ENCODE results near the gene DNM3. TPM values are rescaled to one million over a fixed set of nuclear protein-coding genes. Genes with fewer than 3 reads are reported as not detected.

DNM3 gene
- total RNA-seq, 4 donors from 2014 or later, result 2.7 to 3.3 TPM; not detected in 2

DNA sequence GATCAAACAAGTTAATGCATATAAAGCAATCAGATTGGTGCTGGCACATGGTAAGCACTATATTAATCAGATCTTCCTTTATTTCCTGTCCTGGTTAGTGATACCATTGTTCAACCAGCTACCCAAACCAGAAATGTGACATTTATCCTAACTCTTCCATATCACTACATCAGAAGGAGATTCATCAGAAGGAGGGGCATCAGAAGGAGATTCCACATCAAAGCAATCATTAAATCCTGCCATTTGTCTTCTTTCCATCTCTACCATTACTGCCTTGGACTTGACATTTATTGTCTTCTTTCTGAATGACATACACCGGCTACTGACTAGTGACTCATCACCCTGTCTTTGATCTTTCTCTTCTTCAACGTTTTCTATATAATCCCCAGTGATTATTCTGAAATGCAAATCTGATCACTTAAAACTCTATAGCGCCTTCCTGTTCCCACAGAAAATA, 75.0 kb downstream of the DNM3 start:
- no peaks in the 10 kb centered on the region for H3K27me3 ChIP-seq
- WGBS, 2 donors (ENCODE audit: low coverage in 1 of 2), result 41 to 44% methylated on average over 3 of the region's 3 CpGs

DNA sequence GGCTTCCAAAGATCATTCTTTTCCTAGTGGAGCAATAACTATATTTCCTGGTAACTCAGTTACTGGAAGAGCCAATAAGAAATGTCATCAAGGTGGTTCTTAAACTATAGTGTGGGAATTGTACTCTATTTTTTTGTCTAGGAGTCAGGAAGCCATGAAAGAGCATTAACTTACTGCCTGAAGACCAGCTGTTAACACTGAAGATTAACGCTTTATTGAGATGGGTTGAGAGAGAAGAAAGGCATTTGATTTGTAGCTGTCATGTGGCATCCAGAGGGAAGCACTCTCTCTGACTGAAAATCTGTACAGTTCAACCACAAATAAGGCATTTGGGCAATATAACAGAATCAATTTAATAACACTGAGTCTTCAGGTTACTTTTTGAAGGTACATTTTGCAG, 76.0 kb downstream of the DNM3 start:
- H3K27ac ChIP-seq, result no peak overlapping the region

More for the DNA sequence above, 75.0 kb downstream of the DNM3 start:
- in situ Hi-C loops (cut with MboI; ENCODE audit: low pct_ligation_motif_present in 1 of 4, low pct_unique_long_range_greater_than_20kb in 1 of 4, low sequenced_read_pairs in 3 of 4), result no loop called here
- peaks cover 0 to 42% (median 11%) of the 10 kb centered on the region in 4 donors for H3K4me1 ChIP-seq
- H3K4me3 ChIP-seq, result no peak overlapping the region
- DNase-seq, result no peak
- no peaks in the 10 kb centered on the region for H3K9me3 ChIP-seq
- no peaks in the 10 kb centered on the region for H3K36me3 ChIP-seq
- no peak overlapping the region for H3K27ac ChIP-seq
- intact Hi-C loops (cut with DNase I; ENCODE audit: low total_unique reads), result no loop called here
- TF ChIP-seq EP300 (IDR thresholded peaks at IDR 0.05; ENCODE audit: low read depth) (no peak), POLR2A (IDR thresholded peaks at IDR 0.05) (no peak), POLR2AphosphoS5 (IDR thresholded peaks at IDR 0.05) (no peak)
- TF ChIP-seq, protein P1, sequence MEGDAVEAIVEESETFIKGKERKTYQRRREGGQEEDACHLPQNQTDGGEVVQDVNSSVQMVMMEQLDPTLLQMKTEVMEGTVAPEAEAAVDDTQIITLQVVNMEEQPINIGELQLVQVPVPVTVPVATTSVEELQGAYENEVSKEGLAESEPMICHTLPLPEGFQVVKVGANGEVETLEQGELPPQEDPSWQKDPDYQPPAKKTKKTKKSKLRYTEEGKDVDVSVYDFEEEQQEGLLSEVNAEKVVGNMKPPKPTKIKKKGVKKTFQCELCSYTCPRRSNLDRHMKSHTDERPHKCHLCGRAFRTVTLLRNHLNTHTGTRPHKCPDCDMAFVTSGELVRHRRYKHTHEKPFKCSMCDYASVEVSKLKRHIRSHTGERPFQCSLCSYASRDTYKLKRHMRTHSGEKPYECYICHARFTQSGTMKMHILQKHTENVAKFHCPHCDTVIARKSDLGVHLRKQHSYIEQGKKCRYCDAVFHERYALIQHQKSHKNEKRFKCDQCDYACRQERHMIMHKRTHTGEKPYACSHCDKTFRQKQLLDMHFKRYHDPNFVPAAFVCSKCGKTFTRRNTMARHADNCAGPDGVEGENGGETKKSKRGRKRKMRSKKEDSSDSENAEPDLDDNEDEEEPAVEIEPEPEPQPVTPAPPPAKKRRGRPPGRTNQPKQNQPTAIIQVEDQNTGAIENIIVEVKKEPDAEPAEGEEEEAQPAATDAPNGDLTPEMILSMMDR (IDR thresholded peaks at IDR 0.05), result no peak

DNA sequence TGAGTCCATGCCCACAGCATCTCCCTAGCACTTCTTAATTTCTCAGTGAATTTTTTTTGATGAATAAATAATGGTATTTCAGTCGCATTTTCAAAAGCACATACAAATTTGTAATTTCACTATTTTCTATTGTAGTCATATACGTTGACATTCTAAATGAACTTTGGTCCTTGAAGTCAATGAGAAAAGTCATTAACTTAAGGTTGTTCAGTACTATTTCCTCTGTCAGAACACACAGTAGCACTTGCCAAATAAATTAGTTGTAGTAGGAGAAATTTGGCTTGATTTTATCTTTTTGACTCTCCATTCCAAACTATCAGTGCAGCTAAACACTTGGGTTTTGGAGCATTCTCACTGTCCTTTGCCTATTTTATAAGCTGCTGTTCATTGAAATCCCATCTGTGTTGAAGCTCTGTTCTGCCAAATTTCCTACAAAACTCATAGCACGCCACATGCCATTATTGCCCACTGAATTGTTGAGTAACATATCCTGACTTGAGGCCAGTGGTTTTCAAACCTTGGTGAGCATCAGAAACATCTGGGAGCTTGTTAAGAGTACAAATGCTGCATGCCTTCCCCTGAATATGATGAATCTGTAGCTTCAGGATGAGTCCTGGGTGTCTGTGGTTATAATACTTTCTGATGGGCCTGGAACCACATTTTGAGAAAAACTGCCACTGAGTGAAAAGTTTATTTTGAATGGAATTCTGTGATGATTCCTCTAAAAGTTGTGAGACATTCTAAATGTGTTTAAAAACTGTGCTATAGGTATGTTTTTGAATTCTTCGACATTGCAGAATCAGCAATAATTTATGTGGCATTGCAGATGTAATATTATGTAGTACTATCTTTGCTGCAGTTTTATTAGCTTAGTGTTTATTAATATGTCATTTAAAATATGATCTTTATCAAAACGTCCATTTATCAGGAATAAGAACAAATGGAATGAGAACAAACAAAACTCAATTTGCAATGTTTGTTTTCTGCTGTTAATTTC, 78.9 kb downstream of the DNM3 start:
- in situ Hi-C loops (cut with MboI; ENCODE audit: low pct_ligation_motif_present in 1 of 4, low pct_unique_long_range_greater_than_20kb in 1 of 4, low sequenced_read_pairs in 3 of 4), result no loop called here

More for the DNA sequence above, 76.0 kb downstream of the DNM3 start:
- intact Hi-C loops (cut with DNase I; ENCODE audit: low total_unique reads) (no loop called here), in situ Hi-C loops (cut with MboI; ENCODE audit: low pct_ligation_motif_present in 1 of 4, low pct_unique_long_range_greater_than_20kb in 1 of 4, low sequenced_read_pairs in 3 of 4) (no loop called here)
- H3K27me3 ChIP-seq, result no peaks in the 10 kb centered on the region
- no peaks in the 10 kb centered on the region for H3K9me3 ChIP-seq
- H3K4me1 ChIP-seq, result peaks cover 0 to 39% (median 11%) of the 10 kb centered on the region in 4 donors
- no peaks in the 10 kb centered on the region for H3K36me3 ChIP-seq
- no peak for DNase-seq
- no peak overlapping the region for H3K4me3 ChIP-seq
- 53 to 64% methylated on average over 1 of the region's 1 CpG for WGBS, 2 donors (ENCODE audit: low coverage in 1 of 2)
- no peak for TF ChIP-seq EP300 (IDR thresholded peaks at IDR 0.05; ENCODE audit: low read depth)
- TF ChIP-seq, protein P1 (IDR thresholded peaks at IDR 0.05), result no peak
- no peak for TF ChIP-seq POLR2AphosphoS5 (IDR thresholded peaks at IDR 0.05)
- TF ChIP-seq POLR2A (IDR thresholded peaks at IDR 0.05), result no peak

DNA sequence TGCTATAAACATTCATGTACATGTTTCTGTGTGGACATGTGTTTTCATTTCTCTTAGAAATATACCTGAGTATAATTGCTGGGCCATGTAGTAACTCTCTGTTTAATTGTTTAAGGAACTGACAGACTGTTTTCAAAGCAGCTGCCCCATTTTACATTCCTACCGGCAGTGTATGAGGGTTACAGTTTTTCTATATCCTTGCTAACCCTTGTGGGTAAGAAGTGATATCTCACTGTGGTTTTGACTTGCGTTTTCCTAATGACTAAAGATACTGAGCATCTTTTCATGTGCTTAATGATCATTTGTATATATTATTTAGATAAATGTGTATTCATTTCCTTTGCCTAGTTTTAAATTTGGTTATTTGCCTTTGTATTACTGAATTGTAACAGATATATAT, 81.7 kb downstream of the DNM3 start:
- no peaks in the 10 kb centered on the region for H3K36me3 ChIP-seq
- H3K4me3 ChIP-seq, result no peak overlapping the region
- H3K27ac ChIP-seq, result no peak overlapping the region
- WGBS, 2 donors (ENCODE audit: low coverage in 1 of 2), result 51 to 63% methylated on average over 2 of the region's 2 CpGs
- intact Hi-C loops (cut with DNase I; ENCODE audit: low total_unique reads), result no loop called here
- no peak for TF ChIP-seq POLR2A (IDR thresholded peaks at IDR 0.05)
- no peak for TF ChIP-seq POLR2AphosphoS5 (IDR thresholded peaks at IDR 0.05)
- TF ChIP-seq, protein P1 (IDR thresholded peaks at IDR 0.05), result no peak
- no peak for TF ChIP-seq EP300 (IDR thresholded peaks at IDR 0.05; ENCODE audit: low read depth)
- H3K9me3 ChIP-seq, result no peaks in the 10 kb centered on the region
- H3K27me3 ChIP-seq, result no peaks in the 10 kb centered on the region
- in situ Hi-C loops (cut with MboI; ENCODE audit: low pct_ligation_motif_present in 1 of 4, low pct_unique_long_range_greater_than_20kb in 1 of 4, low sequenced_read_pairs in 3 of 4), result no loop called here
- DNase-seq, result no peak
- H3K4me1 ChIP-seq, result peaks cover 0 to 9% (median 4%) of the 10 kb centered on the region in 4 donors

More for the DNA sequence above, 78.9 kb downstream of the DNM3 start:
- 68 to 71% methylated on average over 5 of the region's 5 CpGs for WGBS, 2 donors (ENCODE audit: low coverage in 1 of 2)
- H3K4me3 ChIP-seq, result no peak overlapping the region
- no peaks in the 10 kb centered on the region for H3K36me3 ChIP-seq
- H3K27ac ChIP-seq, result no peak overlapping the region
- DNase-seq, result no peak
- TF ChIP-seq POLR2AphosphoS5 (IDR thresholded peaks at IDR 0.05), result no peak
- TF ChIP-seq POLR2A (IDR thresholded peaks at IDR 0.05), result no peak
- TF ChIP-seq, protein P1 (IDR thresholded peaks at IDR 0.05), result no peak
- no peak for TF ChIP-seq EP300 (IDR thresholded peaks at IDR 0.05; ENCODE audit: low read depth)
- H3K4me1 ChIP-seq, result peaks cover 0 to 20% (median 7%) of the 10 kb centered on the region in 4 donors
- no peaks in the 10 kb centered on the region for H3K9me3 ChIP-seq
- H3K27me3 ChIP-seq, result no peaks in the 10 kb centered on the region
- intact Hi-C loops (cut with DNase I; ENCODE audit: low total_unique reads), result no loop called here
